ENCODE data around the gene C16orf54. TPM values are rescaled to one million over a fixed set of nuclear protein-coding genes. Genes with fewer than 3 reads are reported as not detected.
"Not testable (repeated sequence)": the region's sequence is repeated elsewhere in the genome, so short reads cannot be mapped to it uniquely, and the experiment has no call there.

Gene C16orf54
- polyA plus RNA-seq, 1 donor, result 1.5 TPM

GRCh38 chr16:29740630-29741015, 5.2 kb downstream of the C16orf54 start:
- Histone ChIP-seq H3K27ac (ENCODE audit: low read length) (peak overlapping the region; percentile 75), H3K4me1 (ENCODE audit: control insufficient read depth, insufficient read depth, low read length) (peaks cover 43% of the 10 kb centered on the region)
- DNase-seq, result peak in 1 of 2 donors; percentile 65
- H3K4me3 ChIP-seq (ENCODE audit: low read length); H3K36me3 ChIP-seq (ENCODE audit: control insufficient read depth, insufficient read depth, low read length); H3K27me3 ChIP-seq (ENCODE audit: control insufficient read depth, insufficient read depth, low read length); H3K9me3 ChIP-seq (ENCODE audit: control insufficient read depth, low read depth, low read length): not testable (repeated sequence)
- WGBS (ENCODE audit: insufficient coverage, low lambda C conversion rate), result no CpG with 5 or more reads among the region's 11 CpGs

- not testable (repeated sequence) for H3K4me3 ChIP-seq (ENCODE audit: low read length); H3K9me3 ChIP-seq (ENCODE audit: control insufficient read depth, low read depth, low read length); H3K36me3 ChIP-seq (ENCODE audit: control insufficient read depth, insufficient read depth, low read length); H3K27me3 ChIP-seq (ENCODE audit: control insufficient read depth, insufficient read depth, low read length)
- Histone ChIP-seq H3K4me1 (ENCODE audit: control insufficient read depth, insufficient read depth, low read length) (peaks cover 43% of the 10 kb centered on the region), H3K27ac (ENCODE audit: low read length) (peak overlapping the region; percentile 75)
- peak in 1 of 2 donors; percentile 44 for DNase-seq
- WGBS (ENCODE audit: insufficient coverage, low lambda C conversion rate), result 79% methylated on average over 2 of the region's 6 CpGs
Observed at GRCh38 chr16:29739927-29740629, 5.7 kb downstream of the C16orf54 start.

- H3K27me3 ChIP-seq (ENCODE audit: control insufficient read depth, insufficient read depth, low read length), result no peaks in the 10 kb centered on the region
- H3K4me1 ChIP-seq (ENCODE audit: control insufficient read depth, insufficient read depth, low read length), result peaks cover 43% of the 10 kb centered on the region
- no peak for DNase-seq
- no peak overlapping the region for H3K4me3 ChIP-seq (ENCODE audit: low read length)
- no peaks in the 10 kb centered on the region for H3K36me3 ChIP-seq (ENCODE audit: control insufficient read depth, insufficient read depth, low read length)
- no peaks in the 10 kb centered on the region for H3K9me3 ChIP-seq (ENCODE audit: control insufficient read depth, low read depth, low read length)
- H3K27ac ChIP-seq (ENCODE audit: low read length), result no peak overlapping the region
- 70% methylated on average over 2 of the region's 2 CpGs for WGBS (ENCODE audit: insufficient coverage, low lambda C conversion rate)
Observed at GRCh38 chr16:29738514-29738913, 7.3 kb downstream of the C16orf54 start.

GRCh38 chr16:29737713-29738112, 8.1 kb downstream of the C16orf54 start:
- H3K4me1 ChIP-seq (ENCODE audit: control insufficient read depth, insufficient read depth, low read length), result peaks cover 43% of the 10 kb centered on the region
- no peak overlapping the region for H3K4me3 ChIP-seq (ENCODE audit: low read length)
- no CpG with 5 or more reads among the region's 5 CpGs for WGBS (ENCODE audit: insufficient coverage, low lambda C conversion rate)
- H3K27ac ChIP-seq (ENCODE audit: low read length), result no peak overlapping the region
- no peaks in the 10 kb centered on the region for H3K36me3 ChIP-seq (ENCODE audit: control insufficient read depth, insufficient read depth, low read length)
- no peaks in the 10 kb centered on the region for H3K27me3 ChIP-seq (ENCODE audit: control insufficient read depth, insufficient read depth, low read length)
- no peaks in the 10 kb centered on the region for H3K9me3 ChIP-seq (ENCODE audit: control insufficient read depth, low read depth, low read length)
- DNase-seq, result peak in 1 of 2 donors; percentile 44

- Histone ChIP-seq H3K27ac (ENCODE audit: low read length) (peak overlapping the region; percentile 48), H3K9me3 (ENCODE audit: control insufficient read depth, low read depth, low read length) (no peaks in the 10 kb centered on the region), H3K4me3 (ENCODE audit: low read length) (no peak overlapping the region), H3K36me3 (ENCODE audit: control insufficient read depth, insufficient read depth, low read length) (no peaks in the 10 kb centered on the region), H3K27me3 (ENCODE audit: control insufficient read depth, insufficient read depth, low read length) (no peaks in the 10 kb centered on the region), H3K4me1 (ENCODE audit: control insufficient read depth, insufficient read depth, low read length) (peaks cover 43% of the 10 kb centered on the region)
- WGBS (ENCODE audit: insufficient coverage, low lambda C conversion rate), result 83% methylated on average over 1 of the region's 6 CpGs
- DNase-seq, result peak; percentile 74 to 85
Observed at GRCh38 chr16:29736764-29737163, 9.0 kb downstream of the C16orf54 start.

- H3K27ac ChIP-seq (ENCODE audit: low read length), result peak overlapping the region; percentile 43
Observed at GRCh38 chr16:29736112-29736511, 9.7 kb downstream of the C16orf54 start.

GRCh38 chr16:29734786-29735185, 11.0 kb downstream of the C16orf54 start:
- H3K36me3 ChIP-seq (ENCODE audit: control insufficient read depth, insufficient read depth, low read length), result no peaks in the 10 kb centered on the region
- DNase-seq, result no peak

More at GRCh38 chr16:29736112-29736511, 9.7 kb downstream of the C16orf54 start:
- Histone ChIP-seq H3K4me3 (ENCODE audit: low read length) (no peak overlapping the region), H3K9me3 (ENCODE audit: control insufficient read depth, low read depth, low read length) (no peaks in the 10 kb centered on the region), H3K36me3 (ENCODE audit: control insufficient read depth, insufficient read depth, low read length) (no peaks in the 10 kb centered on the region), H3K4me1 (ENCODE audit: control insufficient read depth, insufficient read depth, low read length) (peaks cover 37% of the 10 kb centered on the region), H3K27me3 (ENCODE audit: control insufficient read depth, insufficient read depth, low read length) (no peaks in the 10 kb centered on the region)
- no CpG with 5 or more reads among the region's 5 CpGs for WGBS (ENCODE audit: insufficient coverage, low lambda C conversion rate)
- DNase-seq, result no peak

GRCh38 chr16:29731768-29732601, 13.8 kb downstream of the C16orf54 start:
- no CpG with 5 or more reads among the region's 13 CpGs for WGBS (ENCODE audit: insufficient coverage, low lambda C conversion rate)
- H3K27me3 ChIP-seq (ENCODE audit: control insufficient read depth, insufficient read depth, low read length); H3K9me3 ChIP-seq (ENCODE audit: control insufficient read depth, low read depth, low read length); H3K27ac ChIP-seq (ENCODE audit: low read length); DNase-seq; H3K4me1 ChIP-seq (ENCODE audit: control insufficient read depth, insufficient read depth, low read length); H3K4me3 ChIP-seq (ENCODE audit: low read length); H3K36me3 ChIP-seq (ENCODE audit: control insufficient read depth, insufficient read depth, low read length): not testable (repeated sequence)

More at GRCh38 chr16:29734786-29735185, 11.0 kb downstream of the C16orf54 start:
- no peaks in the 10 kb centered on the region for H3K9me3 ChIP-seq (ENCODE audit: control insufficient read depth, low read depth, low read length)
- no CpG with 5 or more reads among the region's 1 CpG for WGBS (ENCODE audit: insufficient coverage, low lambda C conversion rate)
- no peak overlapping the region for H3K27ac ChIP-seq (ENCODE audit: low read length)
- H3K4me3 ChIP-seq (ENCODE audit: low read length), result no peak overlapping the region
- no peaks in the 10 kb centered on the region for H3K27me3 ChIP-seq (ENCODE audit: control insufficient read depth, insufficient read depth, low read length)
- peaks cover 26% of the 10 kb centered on the region for H3K4me1 ChIP-seq (ENCODE audit: control insufficient read depth, insufficient read depth, low read length)

GRCh38 chr16:29730649-29731048, 15.1 kb downstream of the C16orf54 start:
- no peak for DNase-seq
- Histone ChIP-seq H3K27me3 (ENCODE audit: control insufficient read depth, insufficient read depth, low read length) (no peaks in the 10 kb centered on the region), H3K4me1 (ENCODE audit: control insufficient read depth, insufficient read depth, low read length) (no peaks in the 10 kb centered on the region), H3K27ac (ENCODE audit: low read length) (no peak overlapping the region), H3K9me3 (ENCODE audit: control insufficient read depth, low read depth, low read length) (no peaks in the 10 kb centered on the region), H3K4me3 (ENCODE audit: low read length) (no peak overlapping the region), H3K36me3 (ENCODE audit: control insufficient read depth, insufficient read depth, low read length) (no peaks in the 10 kb centered on the region)
- 67% methylated on average over 3 of the region's 7 CpGs for WGBS (ENCODE audit: insufficient coverage, low lambda C conversion rate)

GRCh38 chr16:29729116-29729521, 16.7 kb downstream of the C16orf54 start:
- Histone ChIP-seq H3K27me3 (ENCODE audit: control insufficient read depth, insufficient read depth, low read length) (no peaks in the 10 kb centered on the region), H3K27ac (ENCODE audit: low read length) (no peak overlapping the region), H3K4me3 (ENCODE audit: low read length) (no peak overlapping the region), H3K9me3 (ENCODE audit: control insufficient read depth, low read depth, low read length) (no peaks in the 10 kb centered on the region), H3K36me3 (ENCODE audit: control insufficient read depth, insufficient read depth, low read length) (no peaks in the 10 kb centered on the region), H3K4me1 (ENCODE audit: control insufficient read depth, insufficient read depth, low read length) (no peaks in the 10 kb centered on the region)
- WGBS (ENCODE audit: insufficient coverage, low lambda C conversion rate), result no CpG with 5 or more reads among the region's 6 CpGs
- DNase-seq, result peak in 1 of 2 donors; percentile 32
